ENCODE results near the gene LRRC32. TPM values are rescaled to one million over a fixed set of nuclear protein-coding genes. Genes with fewer than 3 reads are reported as not detected.

Gene LRRC32
- total RNA-seq, 1 donor from 2014 or later, result 66.3 TPM

- H3K4me1 ChIP-seq, result no peaks in the 10 kb centered on the region
- intact Hi-C loops (cut with DNase I), result loop anchor here (10.0 kb wide), 1 partner anchor 74 kb away; no protein-coding TSS in a partner anchor
- H3K36me3 ChIP-seq, result no peaks in the 10 kb centered on the region
- no peaks in the 10 kb centered on the region for H3K9me3 ChIP-seq
- TF ChIP-seq POLR2AphosphoS5 (IDR thresholded peaks at IDR 0.05; ENCODE audit: insufficient read depth in 1 of 2, low read depth in 1 of 2) (no peak), POLR2A (IDR thresholded peaks at IDR 0.05) (no peak), CTCF (IDR thresholded peaks at IDR 0.05) (no peak)
- no peak for DNase-seq (ENCODE audit: extremely low spot score in 2 of 2)
- H3K27ac ChIP-seq, result no peak overlapping the region
- no peaks in the 10 kb centered on the region for H3K27me3 ChIP-seq
- H3K4me3 ChIP-seq, result no peak overlapping the region
Observed at GRCh38 chr11:76678321-76678720, 7.8 kb upstream of the LRRC32 start.

GRCh38 chr11:76677458-76677765 lies 6.9 kb upstream of the LRRC32 start:
- intact Hi-C loops (cut with DNase I), result loop anchor here (10.0 kb wide), 1 partner anchor 73 kb away; no protein-coding TSS in a partner anchor
- DNase-seq (ENCODE audit: extremely low spot score in 2 of 2), result no peak
- Histone ChIP-seq H3K4me1 (peaks cover 7% of the 10 kb centered on the region), H3K9me3 (no peaks in the 10 kb centered on the region), H3K27ac (no peak overlapping the region), H3K36me3 (no peaks in the 10 kb centered on the region), H3K27me3 (no peaks in the 10 kb centered on the region), H3K4me3 (no peak overlapping the region)
- TF ChIP-seq POLR2AphosphoS5 (IDR thresholded peaks at IDR 0.05; ENCODE audit: insufficient read depth in 1 of 2, low read depth in 1 of 2) (no peak), POLR2A (IDR thresholded peaks at IDR 0.05) (no peak), CTCF (IDR thresholded peaks at IDR 0.05) (no peak)

- no peak for DNase-seq (ENCODE audit: extremely low spot score in 2 of 2)
- H3K27ac ChIP-seq, result no peak overlapping the region
- H3K4me3 ChIP-seq, result no peak overlapping the region
- no peaks in the 10 kb centered on the region for H3K27me3 ChIP-seq
- intact Hi-C loops (cut with DNase I), result loop anchor here (10.0 kb wide), 1 partner anchor 72 kb away; no protein-coding TSS in a partner anchor
- peaks cover 12% of the 10 kb centered on the region for H3K4me1 ChIP-seq
- TF ChIP-seq POLR2A (IDR thresholded peaks at IDR 0.05) (no peak), CTCF (IDR thresholded peaks at IDR 0.05) (no peak), POLR2AphosphoS5 (IDR thresholded peaks at IDR 0.05; ENCODE audit: insufficient read depth in 1 of 2, low read depth in 1 of 2) (no peak)
- H3K9me3 ChIP-seq, result no peaks in the 10 kb centered on the region
- H3K36me3 ChIP-seq, result no peaks in the 10 kb centered on the region
Observed at GRCh38 chr11:76676636-76677457, 6.3 kb upstream of the LRRC32 start.

GRCh38 chr11:76674517-76675400 lies 4.2 kb upstream of the LRRC32 start:
- Histone ChIP-seq H3K4me1 (peaks cover 24% of the 10 kb centered on the region), H3K36me3 (no peaks in the 10 kb centered on the region), H3K9me3 (no peaks in the 10 kb centered on the region), H3K4me3 (no peak overlapping the region), H3K27ac (no peak overlapping the region), H3K27me3 (no peaks in the 10 kb centered on the region)
- DNase-seq (ENCODE audit: extremely low spot score in 2 of 2), result no peak
- intact Hi-C loops (cut with DNase I), result loop anchor here (10.0 kb wide), 1 partner anchor 70 kb away; no protein-coding TSS in a partner anchor
- TF ChIP-seq CTCF (IDR thresholded peaks at IDR 0.05) (no peak), POLR2AphosphoS5 (IDR thresholded peaks at IDR 0.05; ENCODE audit: insufficient read depth in 1 of 2, low read depth in 1 of 2) (no peak), POLR2A (IDR thresholded peaks at IDR 0.05) (no peak)

Measured in vagina (tissue), 2 donors.